ENCODE results near the gene NDC80. TPM values are rescaled to one million over a fixed set of nuclear protein-coding genes. Genes with fewer than 3 reads are reported as not detected.

Gene NDC80
- total RNA-seq, 1 donor, result 2.2 TPM

GRCh38 chr18:2535419-2535910 is 35.9 kb upstream of the NDC80 start:
- H4K20me1 ChIP-seq (ENCODE audit: insufficient read depth, low read length), result no peaks in the 10 kb centered on the region
- H3K4me1 ChIP-seq (ENCODE audit: insufficient read depth, low read length), result peaks cover 26% of the 10 kb centered on the region
- no peak for DNase-seq (ENCODE audit: insufficient read length, low spot score, missing footprints)
- H2AFZ ChIP-seq (ENCODE audit: low read length), result no peak overlapping the region
- no peaks in the 10 kb centered on the region for H3K79me2 ChIP-seq (ENCODE audit: insufficient read depth, low read length)
- H3K36me3 ChIP-seq (ENCODE audit: insufficient read depth, low read length), result no peaks in the 10 kb centered on the region
- no peak overlapping the region for H3K27ac ChIP-seq (ENCODE audit: low read depth, low read length)
- H3K27me3 ChIP-seq (ENCODE audit: insufficient read depth, low read length), result no peaks in the 10 kb centered on the region
- no peak overlapping the region for H3K4me2 ChIP-seq (ENCODE audit: insufficient read depth, low read length)
- no peak overlapping the region for H3K4me3 ChIP-seq (ENCODE audit: insufficient read depth, low read length)
- no peak for TF ChIP-seq CTCF (IDR thresholded peaks at IDR 0.05; ENCODE audit: extremely low read depth, low read depth, low read length)
- no peaks in the 10 kb centered on the region for H3K9me3 ChIP-seq (ENCODE audit: low read depth, low read length)

- peak overlapping the region; percentile 58 for H3K27ac ChIP-seq (ENCODE audit: low read depth, low read length)
- H3K4me1 ChIP-seq (ENCODE audit: insufficient read depth, low read length), result peaks cover 26% of the 10 kb centered on the region
- H2AFZ ChIP-seq (ENCODE audit: low read length), result peak overlapping the region; percentile 21
- no peaks in the 10 kb centered on the region for H3K79me2 ChIP-seq (ENCODE audit: insufficient read depth, low read length)
- no peaks in the 10 kb centered on the region for H4K20me1 ChIP-seq (ENCODE audit: insufficient read depth, low read length)
- no peak for TF ChIP-seq CTCF (IDR thresholded peaks at IDR 0.05; ENCODE audit: extremely low read depth, low read depth, low read length)
- H3K36me3 ChIP-seq (ENCODE audit: insufficient read depth, low read length), result no peaks in the 10 kb centered on the region
- H3K4me3 ChIP-seq (ENCODE audit: insufficient read depth, low read length), result no peak overlapping the region
- H3K4me2 ChIP-seq (ENCODE audit: insufficient read depth, low read length), result peak overlapping the region; percentile 23
- H3K27me3 ChIP-seq (ENCODE audit: insufficient read depth, low read length), result no peaks in the 10 kb centered on the region
- H3K9me3 ChIP-seq (ENCODE audit: low read depth, low read length), result no peaks in the 10 kb centered on the region
- DNase-seq (ENCODE audit: insufficient read length, low spot score, missing footprints), result no peak
Observed at GRCh38 chr18:2536063-2536462, 35.3 kb upstream of the NDC80 start.

GRCh38 chr18:2536493-2536892 is 34.9 kb upstream of the NDC80 start:
- H4K20me1 ChIP-seq (ENCODE audit: insufficient read depth, low read length), result no peaks in the 10 kb centered on the region
- peak; percentile 55 for DNase-seq (ENCODE audit: insufficient read length, low spot score, missing footprints)
- no peaks in the 10 kb centered on the region for H3K79me2 ChIP-seq (ENCODE audit: insufficient read depth, low read length)
- peak overlapping the region; percentile 21 for H2AFZ ChIP-seq (ENCODE audit: low read length)
- peak overlapping the region; percentile 23 for H3K4me2 ChIP-seq (ENCODE audit: insufficient read depth, low read length)
- H3K4me3 ChIP-seq (ENCODE audit: insufficient read depth, low read length), result no peak overlapping the region
- H3K27me3 ChIP-seq (ENCODE audit: insufficient read depth, low read length), result no peaks in the 10 kb centered on the region
- no peak for TF ChIP-seq CTCF (IDR thresholded peaks at IDR 0.05; ENCODE audit: extremely low read depth, low read depth, low read length)
- peaks cover 26% of the 10 kb centered on the region for H3K4me1 ChIP-seq (ENCODE audit: insufficient read depth, low read length)
- no peaks in the 10 kb centered on the region for H3K36me3 ChIP-seq (ENCODE audit: insufficient read depth, low read length)
- peak overlapping the region; percentile 58 for H3K27ac ChIP-seq (ENCODE audit: low read depth, low read length)
- H3K9me3 ChIP-seq (ENCODE audit: low read depth, low read length), result no peaks in the 10 kb centered on the region

- peak overlapping the region; percentile 58 for H3K27ac ChIP-seq (ENCODE audit: low read depth, low read length)
Observed at GRCh38 chr18:2537296-2537695, 34.1 kb upstream of the NDC80 start.

More at GRCh38 chr18:2537296-2537695, 34.1 kb upstream of the NDC80 start:
- TF ChIP-seq CTCF (IDR thresholded peaks at IDR 0.05; ENCODE audit: extremely low read depth, low read depth, low read length), result no peak
- no peak overlapping the region for H2AFZ ChIP-seq (ENCODE audit: low read length)
- no peak overlapping the region for H3K4me2 ChIP-seq (ENCODE audit: insufficient read depth, low read length)
- H3K36me3 ChIP-seq (ENCODE audit: insufficient read depth, low read length), result no peaks in the 10 kb centered on the region
- H3K9me3 ChIP-seq (ENCODE audit: low read depth, low read length), result no peaks in the 10 kb centered on the region
- no peaks in the 10 kb centered on the region for H4K20me1 ChIP-seq (ENCODE audit: insufficient read depth, low read length)
- H3K79me2 ChIP-seq (ENCODE audit: insufficient read depth, low read length), result no peaks in the 10 kb centered on the region
- DNase-seq (ENCODE audit: insufficient read length, low spot score, missing footprints), result no peak
- peaks cover 26% of the 10 kb centered on the region for H3K4me1 ChIP-seq (ENCODE audit: insufficient read depth, low read length)
- H3K27me3 ChIP-seq (ENCODE audit: insufficient read depth, low read length), result no peaks in the 10 kb centered on the region
- H3K4me3 ChIP-seq (ENCODE audit: insufficient read depth, low read length), result no peak overlapping the region

Data from osteoblast (primary cell).